ENCODE results near the gene PTPMT1.

The PTPMT1 gene

DNA sequence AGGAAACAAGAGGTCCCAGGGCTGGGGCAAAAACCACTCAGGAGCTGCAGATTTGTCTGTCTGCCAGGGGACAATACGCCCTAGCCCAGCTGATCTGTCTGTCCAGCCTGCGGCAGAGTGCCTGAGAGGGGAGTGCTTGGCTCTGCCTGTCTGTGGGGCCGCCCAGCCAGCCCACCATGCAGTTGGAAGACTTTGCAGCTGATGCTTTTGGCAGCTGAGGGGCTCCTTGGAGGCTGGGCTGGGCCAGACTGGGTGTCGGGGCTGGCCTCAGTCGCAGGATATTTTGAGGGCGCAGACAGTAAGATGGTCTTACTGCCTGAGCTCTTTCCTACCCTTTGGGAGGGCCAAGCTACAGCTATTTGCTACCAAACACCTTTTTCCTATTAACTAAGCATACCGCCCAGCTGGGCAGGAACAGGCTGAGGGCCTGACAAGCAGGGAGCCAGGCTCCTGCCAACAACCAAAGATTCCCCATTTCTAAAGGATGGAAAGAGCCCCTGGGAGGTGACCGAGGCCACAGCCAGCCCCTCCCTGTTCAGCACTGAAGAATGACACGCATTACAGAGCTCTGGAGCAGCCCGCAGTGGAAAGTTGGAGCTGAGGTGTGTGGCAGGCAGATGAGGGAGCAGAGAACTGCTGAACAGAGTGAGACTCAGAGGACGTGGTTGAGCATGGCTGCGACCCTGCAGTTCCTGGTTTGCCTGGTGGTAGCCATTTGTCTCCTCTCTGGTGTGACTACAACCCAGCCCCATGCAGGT, 20.9 kb downstream of the PTPMT1 start, which contains the start of gene FAM180B:
TSS of gene FAM180B (plus strand) at position 581 of the 758 bp plus-strand sequence. CDS start at position 672, 91 bp downstream.
- no peak for DNase-seq

DNA sequence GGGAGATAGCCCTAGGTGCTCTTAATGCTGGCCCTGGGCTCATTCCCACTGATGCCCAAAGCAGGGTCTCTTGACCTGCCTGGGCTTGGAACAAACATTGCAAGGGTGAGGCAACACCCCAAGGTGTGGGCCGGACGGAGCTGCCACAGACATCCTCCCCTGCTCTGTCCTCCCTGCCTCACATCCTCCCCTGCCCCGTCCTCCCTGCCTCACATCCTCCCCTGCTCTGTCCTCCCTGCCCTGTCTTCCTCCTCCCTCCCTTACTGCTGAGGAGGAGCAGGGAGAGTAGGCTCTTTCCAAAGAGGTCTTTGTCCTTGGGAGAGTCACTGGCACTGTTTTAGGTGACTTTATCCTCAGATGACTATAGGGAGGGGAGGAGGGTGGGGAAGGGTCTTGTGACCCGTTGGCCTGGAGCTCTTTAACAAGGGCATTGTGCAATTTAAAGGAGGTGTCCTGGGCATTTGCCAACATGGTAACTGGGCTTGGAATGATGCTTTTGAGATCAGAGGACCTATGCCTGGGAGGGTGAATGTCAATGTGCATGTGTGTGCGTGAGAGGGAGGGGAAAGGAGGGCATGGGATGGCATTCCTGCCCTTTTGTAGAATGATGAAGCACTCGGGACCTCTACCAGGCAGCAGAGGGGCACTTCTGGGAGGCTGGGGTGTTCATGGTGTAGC, 21.8 kb downstream of the PTPMT1 start:
- no peak for DNase-seq

DNA sequence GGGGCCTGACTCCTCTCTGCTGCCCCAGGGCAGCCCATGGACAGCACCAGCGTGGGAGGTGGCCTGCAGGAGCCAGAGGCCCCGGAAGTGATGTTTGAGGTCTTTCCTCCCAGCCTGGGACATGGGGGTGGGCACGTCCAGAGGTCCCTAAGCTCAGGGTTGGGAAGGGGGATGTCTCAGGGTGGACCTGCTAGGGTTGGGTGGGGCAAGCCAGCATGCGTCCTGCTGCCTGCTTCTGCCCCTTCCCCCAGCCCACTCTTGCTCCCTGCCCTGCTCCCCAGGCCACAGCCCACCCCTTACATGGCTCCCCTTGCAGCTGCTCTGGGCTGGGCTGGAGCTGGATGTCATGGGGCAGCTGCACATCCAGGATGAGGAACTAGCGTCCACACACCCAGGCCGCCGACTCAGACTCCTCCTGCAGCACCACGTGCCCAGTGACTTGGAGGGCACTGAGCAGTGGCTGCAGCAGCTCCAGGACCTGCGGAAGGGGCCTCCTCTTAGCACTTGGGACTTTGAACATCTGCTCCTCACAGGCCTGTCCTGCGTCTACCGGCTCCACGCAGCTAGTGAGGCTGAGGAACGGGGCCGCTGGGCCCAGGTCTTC, 22.4 kb downstream of the PTPMT1 start:
- no peak for DNase-seq

DNA sequence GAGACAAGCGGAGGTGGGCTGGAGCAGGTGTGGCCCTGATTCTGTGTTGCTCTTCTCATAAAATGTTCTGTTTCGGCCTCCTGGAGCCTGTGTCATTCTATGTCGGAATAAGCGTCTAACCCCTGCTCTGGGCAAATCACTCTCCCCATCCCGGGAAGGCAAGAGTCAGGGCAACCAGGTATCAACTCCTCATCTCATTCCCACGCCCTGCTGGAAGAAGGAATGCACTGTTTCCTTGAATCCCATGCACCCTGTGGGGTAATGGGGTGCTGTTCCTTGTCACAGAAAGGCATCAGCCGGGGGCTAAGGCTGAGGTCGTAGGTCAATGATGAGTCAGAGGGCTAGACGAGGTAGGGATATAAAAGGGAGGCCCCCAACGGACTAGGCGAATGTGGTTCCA, 23.7 kb downstream of the PTPMT1 start:
- no peak for DNase-seq

DNA sequence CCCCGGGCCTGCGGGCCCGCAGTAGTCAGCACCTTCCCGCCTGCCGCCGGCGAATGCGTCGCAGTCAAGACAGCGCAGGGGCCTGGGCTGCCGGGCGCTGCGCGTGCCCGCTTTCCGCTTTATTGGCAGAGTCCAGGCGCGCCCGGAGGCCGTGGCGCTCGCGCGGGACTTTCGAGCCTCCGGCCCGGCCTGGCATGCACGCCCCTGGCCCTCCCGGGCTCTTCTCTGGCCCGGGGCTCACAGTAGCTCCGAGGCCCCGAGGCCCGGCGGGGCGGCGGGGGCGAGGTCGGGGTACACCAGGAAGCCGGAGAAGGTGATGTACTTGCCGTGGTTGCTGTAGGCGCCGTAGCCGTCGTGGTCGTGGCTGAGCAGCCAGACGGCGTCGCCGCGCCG, 24.2 kb downstream of the PTPMT1 start:
- no peak for DNase-seq

DNA sequence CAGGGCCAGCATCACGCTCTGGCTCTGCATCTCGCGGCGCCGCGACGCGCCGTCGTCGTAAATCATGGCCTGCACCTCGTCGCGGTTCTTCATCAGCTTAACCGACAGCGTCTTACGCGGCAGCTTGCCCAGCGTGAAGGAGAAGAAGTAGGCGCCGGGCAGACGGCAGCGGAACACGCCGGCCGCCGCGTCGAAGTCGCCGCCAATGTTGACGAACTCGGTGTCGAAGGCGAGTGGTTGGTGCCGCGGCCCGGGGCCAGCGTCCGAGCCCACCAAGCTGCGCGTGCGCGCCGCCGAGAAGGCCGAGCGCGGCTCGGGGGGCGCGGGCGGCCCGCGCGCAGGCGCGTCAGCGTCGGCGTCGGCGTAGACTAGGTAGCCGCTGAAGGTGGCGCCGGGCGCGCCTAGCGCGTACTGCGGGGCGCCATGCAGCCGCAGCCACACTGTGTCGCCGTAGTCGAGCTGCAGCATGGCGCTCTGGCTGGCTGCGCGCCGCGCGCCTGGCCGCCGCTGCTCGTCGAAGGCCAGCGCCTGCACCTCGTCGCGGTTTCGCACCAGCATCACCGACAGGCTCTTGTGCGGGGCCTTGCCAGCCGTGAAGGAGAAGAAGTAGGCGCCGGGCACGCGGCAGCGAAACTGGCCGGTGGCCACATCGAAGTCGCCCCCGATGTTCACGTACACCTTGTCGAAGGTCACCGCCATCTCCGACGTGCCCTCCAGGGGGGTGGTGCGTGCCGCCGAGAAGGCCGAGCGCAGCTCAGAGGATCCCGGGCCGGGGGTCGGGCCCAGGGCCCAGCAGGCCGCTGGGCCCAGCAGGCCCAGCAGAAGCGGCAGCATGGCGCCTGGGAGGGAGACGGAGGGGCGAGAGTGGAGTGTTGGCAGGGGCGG, 24.8 kb downstream of the PTPMT1 start:
- DNase-seq = no peak

DNA sequence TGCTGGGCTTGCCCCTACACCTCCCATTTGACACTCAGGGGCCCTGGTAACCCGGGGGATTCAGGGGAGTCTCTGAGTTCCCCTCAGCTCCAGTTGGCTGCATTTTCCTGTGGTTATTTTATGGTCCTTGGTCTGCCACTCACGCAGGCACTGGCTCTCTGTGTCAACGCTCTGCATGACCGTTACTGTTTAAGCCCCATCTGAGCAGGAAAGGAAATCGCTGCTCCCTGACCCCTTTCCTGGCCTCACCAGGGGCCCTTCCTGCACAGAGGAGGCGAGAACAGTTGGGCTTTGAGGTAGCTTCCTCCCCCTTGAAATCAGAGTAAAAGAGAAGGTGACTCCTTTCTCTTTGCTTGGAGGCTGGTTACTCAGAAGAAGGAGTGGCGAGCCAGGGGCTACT, 26.4 kb downstream of the PTPMT1 start:
- DNase-seq = no peak

DNA sequence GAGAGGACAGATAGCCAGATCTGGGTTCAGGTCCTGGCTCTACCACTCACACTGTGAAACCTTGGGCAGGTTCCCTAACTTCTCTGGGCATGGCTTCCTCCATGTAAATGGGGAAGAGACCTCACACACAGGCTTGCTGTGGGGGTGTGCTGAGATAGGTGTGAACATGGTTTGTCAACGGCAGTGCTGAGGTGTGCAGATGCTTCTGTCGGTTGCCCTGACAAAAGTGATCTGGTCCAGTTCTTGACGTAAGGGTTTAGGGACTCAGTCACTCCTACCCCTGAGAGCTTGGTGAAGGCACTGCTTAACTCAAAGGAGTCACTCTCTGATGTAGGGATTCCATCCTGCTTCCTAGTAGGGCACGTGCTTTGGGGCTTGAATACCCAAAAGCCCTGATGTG, 26.9 kb downstream of the PTPMT1 start:
- no peak for DNase-seq

DNA sequence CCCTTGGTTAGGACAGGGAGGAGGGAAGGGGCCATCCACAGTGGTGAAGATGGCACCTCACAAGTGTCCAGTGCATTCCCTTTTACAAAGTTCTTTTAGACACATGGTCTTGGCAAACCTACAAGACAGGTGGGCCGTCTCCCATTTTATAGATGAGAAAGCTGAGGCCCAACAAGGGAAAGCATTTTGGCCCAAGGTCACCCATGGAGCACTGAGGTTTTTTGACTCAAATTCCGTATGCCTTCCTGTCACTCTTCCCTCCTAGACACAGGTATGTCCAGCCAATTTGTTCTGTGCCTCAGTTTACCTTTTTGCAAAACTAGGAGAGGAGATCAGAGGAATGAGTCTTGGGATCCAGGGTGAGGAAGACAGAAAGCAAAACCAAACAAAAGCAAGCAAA, 27.6 kb downstream of the PTPMT1 start:
- no peak for DNase-seq

DNA sequence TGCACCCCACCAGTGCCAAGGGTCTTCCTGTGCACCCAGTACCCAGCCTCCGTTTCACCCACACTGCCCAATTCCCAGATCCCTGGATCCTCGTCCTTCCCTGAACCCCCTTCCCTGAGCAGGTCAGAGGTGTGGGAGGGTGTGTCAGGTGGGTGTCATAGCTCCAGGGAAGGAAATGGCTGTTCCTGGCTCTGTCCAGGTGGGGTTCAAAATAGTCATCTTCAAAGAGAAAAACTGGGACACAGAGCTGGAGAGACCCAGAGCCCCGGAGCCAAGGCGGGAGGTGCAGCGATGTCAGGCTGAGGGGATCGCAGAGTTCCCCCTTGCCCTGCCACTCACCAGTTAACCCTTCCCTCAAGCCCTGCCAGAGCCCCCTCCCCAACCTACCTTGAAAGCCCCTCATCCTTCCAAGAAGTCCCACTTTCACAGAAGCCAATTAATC, 28.1 kb downstream of the PTPMT1 start:
- no peak for DNase-seq

DNA sequence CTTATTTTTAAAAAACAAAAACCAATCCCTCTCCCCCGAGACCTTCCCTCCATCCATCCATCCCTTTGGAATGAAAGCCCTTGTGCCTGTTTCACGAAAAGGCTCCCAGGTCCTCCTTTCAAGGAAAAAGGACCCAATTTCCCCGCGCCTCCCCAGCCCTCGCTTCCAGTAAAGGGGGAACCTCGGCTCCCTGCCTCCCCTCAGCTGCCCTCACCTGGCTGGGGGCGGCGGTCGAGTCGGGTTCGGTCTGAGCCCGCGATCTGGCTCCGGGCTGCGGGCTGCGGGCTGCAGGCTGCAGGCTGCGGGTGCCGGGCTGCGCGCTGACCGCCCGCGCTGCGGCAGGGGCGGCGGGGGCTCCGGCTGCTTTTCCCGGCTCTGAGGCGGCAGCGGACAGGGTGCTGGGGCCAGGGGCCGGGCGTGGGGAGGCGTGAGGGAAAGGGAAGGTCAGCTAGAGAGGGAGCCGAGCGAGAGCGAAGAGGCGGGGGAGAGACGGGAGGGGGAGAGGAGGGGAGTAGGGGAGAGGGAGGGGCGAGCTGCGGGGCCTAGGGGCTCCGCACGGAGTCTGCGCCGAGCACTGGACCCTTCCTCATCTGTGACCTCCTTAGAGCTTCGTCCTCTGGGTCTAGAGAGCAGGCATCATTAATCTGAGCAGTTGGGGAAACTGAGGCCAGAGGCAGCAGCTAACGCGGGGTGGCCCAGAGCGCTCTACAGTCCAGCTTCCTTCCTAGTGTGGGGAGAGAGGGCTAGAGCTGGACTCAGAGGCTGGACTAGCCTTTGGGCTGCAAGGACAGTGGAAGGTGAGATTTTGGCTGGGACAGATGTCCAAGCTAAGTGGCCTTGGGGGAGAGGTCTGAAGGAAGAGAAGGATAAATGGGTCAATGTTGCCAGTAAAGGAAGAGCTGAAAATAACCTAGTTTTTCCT, 28.8 kb downstream of the PTPMT1 start, which contains the start of gene C1QTNF4:
TSS of gene C1QTNF4 (minus strand) at position 478 of the 922 bp plus-strand sequence. CDS start 3,601 bp downstream, outside the sequence.
- DNase-seq = no peak

DNA sequence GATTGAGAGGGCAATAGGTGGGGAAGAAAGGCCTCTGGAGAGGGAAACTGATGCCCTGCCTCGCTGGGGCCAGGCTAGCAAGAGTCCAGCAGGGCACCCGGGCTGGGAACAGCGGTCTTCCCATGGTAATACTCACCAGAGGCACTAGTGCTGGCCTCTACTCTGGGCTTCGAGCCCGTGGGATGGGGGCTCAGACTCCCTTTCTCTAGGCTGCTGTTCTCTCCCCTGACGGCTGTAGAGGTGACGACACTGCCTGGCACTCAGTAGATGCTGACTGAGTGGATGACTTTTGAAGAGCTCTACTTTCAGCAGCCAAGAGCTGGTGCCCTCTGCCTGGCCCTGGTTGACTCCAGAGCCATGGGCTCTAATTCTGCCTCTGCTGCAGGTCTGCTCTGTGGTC, 29.6 kb downstream of the PTPMT1 start:
- no peak for DNase-seq

DNA sequence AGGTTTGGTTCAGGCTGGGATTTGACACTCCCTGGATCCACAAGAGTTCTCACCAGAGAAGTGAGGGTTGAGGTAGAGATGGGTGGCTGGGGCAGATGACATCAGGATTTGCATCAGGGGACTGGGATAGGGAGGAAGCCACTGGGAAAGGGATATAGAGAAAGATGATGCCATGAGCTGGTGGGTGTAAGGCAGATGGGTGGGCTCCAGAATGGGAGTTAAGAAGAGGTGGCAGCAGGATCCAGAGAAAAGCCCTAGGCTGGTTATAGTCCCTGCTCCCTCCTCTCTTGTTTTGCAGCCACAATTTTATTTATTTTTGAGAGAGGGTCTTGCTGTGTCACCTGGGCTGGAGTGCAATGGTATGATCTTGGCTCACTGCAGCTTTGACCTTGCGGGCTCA, 30.6 kb downstream of the PTPMT1 start:
- DNase-seq = no peak

DNA sequence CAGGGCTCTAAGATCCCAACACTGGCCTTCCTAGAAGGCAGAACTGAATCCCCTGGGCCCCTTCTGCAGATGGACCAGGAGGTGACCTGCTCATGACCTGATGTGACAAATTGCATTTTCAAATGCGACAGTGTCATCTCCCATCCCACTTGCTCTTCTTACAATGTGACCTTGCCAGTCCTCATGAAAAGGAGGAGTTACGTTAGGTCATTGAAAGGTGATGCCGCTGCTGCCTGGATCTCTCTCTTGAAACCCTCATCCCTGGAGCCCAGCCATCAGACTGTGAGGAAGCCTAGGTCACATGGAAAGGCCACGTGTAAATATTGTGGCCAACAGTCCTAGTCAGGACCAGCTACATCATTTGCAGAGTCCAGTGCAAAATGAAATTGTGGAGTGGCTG, 34.5 kb downstream of the PTPMT1 start:
- DNase-seq = no peak

DNA sequence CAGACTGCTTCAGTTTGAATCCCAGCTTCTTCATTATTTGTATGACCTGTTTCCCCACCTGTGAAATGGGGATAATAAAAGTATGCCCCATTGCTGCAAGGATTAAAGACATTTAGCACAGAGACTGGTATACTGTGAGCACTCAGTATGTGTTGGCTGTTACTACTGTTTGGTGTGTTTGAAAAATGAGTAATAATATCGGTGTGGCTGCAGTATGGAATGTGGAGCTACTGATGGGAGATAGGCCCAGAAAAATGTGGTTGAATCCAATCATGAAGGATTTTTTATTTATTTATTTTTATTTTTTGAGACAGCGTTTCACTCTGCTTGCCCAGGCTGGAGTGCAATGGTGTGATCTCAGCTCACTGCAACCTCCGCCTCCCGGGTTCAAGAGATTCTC, 37.9 kb downstream of the PTPMT1 start:
- no peak for DNase-seq

DNA sequence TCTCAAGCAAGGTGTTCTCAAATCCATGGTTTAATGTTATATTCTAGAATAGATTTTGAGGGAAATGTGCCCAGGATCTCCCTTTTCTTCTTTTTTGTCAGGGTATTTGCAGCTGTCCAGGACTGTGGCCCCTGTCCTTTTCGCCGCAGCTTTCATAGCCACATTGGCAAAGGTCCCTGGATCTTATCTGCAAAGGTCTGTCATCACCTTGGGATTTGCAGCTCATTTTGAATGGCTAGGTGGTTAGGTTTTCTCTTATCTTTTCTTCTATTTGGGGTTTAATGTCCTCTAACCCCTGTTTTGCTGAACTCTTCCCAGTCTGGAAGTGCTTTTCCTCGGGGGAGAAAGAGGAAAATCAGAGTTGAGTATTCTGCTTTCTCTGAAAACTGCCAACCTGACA, 40.5 kb downstream of the PTPMT1 start:
- no peak for DNase-seq

DNA sequence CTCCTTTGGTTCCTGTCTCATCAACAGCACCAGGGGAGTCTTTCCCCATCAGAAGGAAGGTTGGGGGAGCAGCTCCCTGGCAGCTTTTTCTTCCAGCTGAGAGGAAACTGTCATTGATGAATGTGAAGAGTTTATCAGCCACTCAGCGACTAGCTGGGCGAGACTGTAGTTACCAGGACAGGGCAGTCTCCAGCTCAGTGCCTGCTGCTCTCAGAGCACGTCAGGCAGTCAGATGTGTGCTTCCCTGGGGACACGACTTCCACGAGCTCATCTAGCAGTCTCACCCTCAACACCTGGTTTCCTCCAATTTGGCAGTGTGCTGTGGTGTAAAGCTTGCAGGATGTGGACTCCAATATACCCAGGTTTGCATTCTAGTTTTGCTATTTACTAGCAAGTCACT, 41.3 kb downstream of the PTPMT1 start:
- no peak for DNase-seq

DNA sequence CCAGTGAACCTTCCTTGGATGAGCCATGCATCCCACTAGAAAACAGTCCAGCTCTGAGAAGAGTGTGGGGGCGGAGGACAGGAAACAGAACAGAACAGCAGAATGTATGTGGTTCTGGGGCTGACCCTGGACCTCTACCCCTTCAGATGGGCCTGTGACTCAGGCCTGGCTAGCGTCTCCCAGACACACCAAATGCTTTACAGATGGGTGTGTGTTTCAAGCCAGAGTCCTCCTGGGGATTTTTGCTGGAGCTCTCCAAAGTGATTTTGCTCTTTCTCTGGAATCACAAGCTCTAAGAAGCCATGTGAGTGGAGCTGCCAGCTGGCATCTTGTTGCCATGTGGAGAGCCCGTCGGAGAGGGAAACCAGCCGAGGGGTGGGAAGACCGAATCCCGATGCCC, 42.0 kb downstream of the PTPMT1 start:
- peak; percentile 73 for DNase-seq

DNA sequence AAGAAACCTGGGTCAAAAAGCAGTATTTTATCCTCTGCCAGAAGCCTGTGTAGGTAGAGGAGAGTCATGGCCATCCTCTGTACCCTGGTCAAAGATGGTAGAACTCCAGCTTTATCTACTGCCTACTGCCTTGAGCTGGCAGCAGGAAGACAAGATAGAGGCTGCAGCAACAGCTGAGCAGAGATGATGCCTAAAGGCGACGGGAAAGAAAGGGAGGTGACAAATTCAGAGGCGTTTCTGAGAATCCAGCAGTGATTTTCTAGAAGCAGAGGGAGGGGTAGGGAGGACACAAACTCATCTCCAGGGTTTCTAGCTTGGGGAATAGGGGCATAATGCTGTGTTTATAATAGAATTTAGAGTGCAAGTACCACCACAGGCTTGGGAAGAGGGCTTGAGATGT, 44.3 kb downstream of the PTPMT1 start:
- DNase-seq = no peak

DNA sequence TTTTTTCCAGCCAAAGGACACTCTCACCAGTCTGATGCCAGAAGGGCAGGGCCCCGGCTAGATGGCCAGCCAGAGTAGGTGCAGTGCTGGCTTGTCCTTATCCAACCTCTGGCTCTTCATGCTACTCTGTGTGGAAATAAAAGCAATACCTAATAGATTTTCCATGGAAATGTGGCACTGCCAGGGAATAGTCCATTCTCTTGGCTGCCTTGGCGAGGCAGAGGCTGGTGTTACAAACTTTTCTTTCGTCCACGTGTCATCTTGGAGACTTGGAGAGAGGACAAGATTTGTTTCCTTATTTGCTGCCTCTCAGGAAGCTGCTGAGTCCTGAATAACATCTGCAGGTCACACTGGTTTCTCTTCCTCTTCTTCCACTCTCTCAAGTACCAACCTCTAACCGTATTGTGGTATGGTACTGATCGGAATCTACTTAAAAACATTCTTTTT, 46.0 kb downstream of the PTPMT1 start:
- DNase-seq = no peak

DNA sequence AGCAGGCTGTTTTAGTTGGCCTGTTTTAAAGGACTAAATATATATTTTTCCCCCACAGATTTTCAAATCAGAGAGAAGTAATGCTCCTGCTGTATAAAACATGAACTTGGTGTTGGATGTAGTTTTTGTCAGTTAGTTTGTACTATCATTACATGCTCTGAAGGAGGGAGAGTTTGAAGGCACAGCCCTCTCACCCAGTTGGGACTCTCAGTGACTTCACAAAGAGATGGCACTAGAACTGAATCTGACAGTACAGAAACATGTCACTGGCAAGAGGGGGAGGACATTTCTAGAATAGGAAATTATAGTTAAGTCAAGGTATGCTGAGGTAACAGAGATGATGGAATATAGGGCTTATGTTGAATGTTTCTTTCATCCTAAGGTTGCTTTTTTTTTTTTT, 49.9 kb downstream of the PTPMT1 start:
- DNase-seq = no peak

Measured in NCI-H226 (cell line).